Transverse colon (tissue), 4 donors: ENCODE data around the gene UBE2V1.

Source experiments
- CTCF ChIP-seq, 5 experiments: fragments of 200-600 bp in 3 of 5; fragments of 450-650 bp in 2 of 5; sonication (generic) in 3 of 5; IDR thresholded peaks; 1 replicate in 2 of 5; 2 replicates in 3 of 5; pipeline ENCODE4 v1.5.1; 2016 to 2017; ENCODE audit warnings: antibody characterized with exemption in 5 of 5, inconsistent platforms in 3 of 5, mild to moderate bottlenecking in 2 of 5, moderate library complexity in 1 of 5
- EP300 ChIP-seq: sonication (generic); formaldehyde crosslinking; IDR thresholded peaks from one replicate; pipeline ENCODE4 v1.6.1; 2017; ENCODE audit warnings: antibody characterized with exemption, low read depth
- POLR2A ChIP-seq: fragments of 450-650 bp; IDR thresholded peaks from one replicate; pipeline ENCODE4 v1.6.1; 2016; ENCODE audit warnings: antibody characterized with exemption, mild to moderate bottlenecking, moderate library complexity
- POLR2AphosphoS5 ChIP-seq, 3 donors: sonication (generic); formaldehyde crosslinking; IDR thresholded peaks; one replicate each; pipeline ENCODE4 v1.6.1; 2016; ENCODE audit warnings: antibody characterized with exemption in 3 of 3

GRCh38 chr20:50038169-50038568, 74.8 kb downstream of the UBE2V1 start:
- TF ChIP-seq CTCF (IDR thresholded peaks at IDR 0.05) (no peak), POLR2A (no peak), POLR2AphosphoS5 (IDR thresholded peaks at IDR 0.05) (no peak), EP300 (no peak)
